Activated T-helper 1 cell treated with anti-CD3 and anti-CD28 coated beads, Interleukin-2, amount 50 U/mL, for 16 hours (primary cell): ENCODE data around the gene ZC3H12C.

ENCODE experiments used
- DNase-seq, 2 donors: peaks; one replicate each; pipeline ENCODE4 v3.0.0-alpha.2; 2020; ENCODE audit warnings: low read depth in 1 of 2, low spot score in 1 of 2

The ZC3H12C gene

DNA sequence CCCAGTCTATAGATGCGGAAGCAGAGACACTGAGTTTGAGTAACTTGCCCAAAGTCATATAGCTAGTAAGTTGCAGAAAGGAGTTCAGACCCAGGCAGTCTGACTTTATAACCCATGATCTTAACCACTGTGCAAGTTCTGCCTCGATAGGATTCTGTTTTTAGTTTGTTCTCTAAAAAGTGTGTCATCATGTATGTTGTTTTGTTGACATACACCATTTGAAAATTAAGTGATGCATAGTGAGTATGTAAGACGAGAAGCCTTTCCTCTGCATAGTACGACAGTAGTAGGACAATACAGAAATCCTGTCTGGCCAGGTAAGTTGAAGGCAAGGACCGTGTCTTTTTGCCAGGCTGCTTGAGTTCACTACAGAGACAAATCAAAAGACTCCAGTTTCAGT is 3.3 kb downstream of the ZC3H12C start:
- no peak for DNase-seq

DNA sequence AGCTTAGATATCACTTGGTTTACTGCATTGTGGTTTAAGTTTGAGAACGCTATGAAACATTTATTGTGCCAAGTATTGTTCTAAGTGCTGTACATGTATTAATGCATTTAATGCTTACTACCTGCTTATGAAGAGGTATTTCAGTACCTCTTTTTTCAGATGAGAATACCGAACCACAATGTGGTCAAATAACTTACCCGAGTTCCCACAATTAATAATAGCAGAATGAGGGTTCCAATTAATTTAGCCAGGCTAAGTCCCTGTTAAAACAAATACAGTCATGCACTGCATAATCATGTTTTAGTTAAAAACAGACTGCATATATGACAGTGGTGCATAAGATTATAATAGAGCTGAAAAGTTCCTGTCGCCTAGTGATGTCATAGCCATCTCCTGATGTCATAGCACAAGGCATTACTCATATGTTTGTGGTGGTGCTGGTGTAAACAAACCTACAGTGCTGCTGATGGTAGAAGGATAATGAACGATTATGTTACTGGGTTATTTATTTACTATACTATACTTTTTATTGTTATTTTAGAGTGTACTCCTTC is 4.3 kb downstream of the ZC3H12C start:
- no peak for DNase-seq

DNA sequence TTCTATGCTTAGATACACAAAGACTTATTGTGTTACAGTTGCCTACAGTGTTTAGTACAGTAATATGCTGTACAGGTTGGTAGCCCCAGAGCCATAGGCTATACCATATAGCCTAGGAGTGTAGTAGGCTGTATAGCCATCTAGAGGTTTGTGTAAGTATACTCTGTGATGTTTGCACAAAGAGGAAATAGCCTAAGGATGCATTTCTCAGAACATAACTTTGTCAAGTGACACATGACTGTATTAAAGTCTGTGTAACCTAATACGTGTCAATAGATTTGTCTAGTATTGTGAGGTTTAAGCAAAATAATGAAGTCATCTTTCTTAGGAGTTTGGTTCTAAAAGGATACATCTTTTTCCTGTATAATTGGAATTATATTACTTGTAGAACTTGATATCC is 5.5 kb downstream of the ZC3H12C start:
- DNase-seq: no peak

DNA sequence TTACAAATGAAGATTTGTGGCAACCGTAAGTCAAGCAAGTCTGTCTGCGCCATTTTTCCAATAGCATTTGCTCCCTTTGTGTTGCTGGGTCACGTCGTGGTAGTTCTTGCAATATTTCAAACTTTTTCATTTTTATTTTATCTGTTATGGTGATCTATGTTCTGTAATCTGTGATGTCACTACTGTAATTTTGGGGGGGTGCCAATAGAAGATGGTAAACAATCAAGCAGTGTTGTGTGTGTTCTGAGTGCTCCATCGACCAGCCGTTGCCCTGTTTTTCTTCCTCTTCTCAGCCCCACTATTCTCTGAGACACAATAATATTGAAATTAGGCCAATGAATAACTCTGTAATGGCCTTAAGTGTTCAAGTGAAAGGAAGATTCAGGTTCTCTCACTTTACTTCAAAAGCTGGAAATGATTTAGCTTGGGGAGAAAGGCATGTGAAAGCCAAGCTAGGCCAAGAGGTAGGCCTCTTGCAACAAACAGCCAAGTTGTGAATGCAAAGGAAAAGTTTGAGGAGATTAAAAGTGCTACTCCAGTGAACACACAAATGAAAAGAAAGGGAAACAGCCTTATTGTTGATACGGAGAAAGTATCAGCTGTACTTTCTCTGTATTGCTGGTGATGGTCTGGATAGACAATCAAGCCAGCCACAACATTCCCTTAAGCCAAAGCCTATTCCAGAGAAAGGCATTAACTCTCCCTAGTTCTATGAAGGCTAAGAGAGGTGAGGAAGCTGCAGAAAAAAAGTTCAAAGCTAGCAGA is 7.5 kb downstream of the ZC3H12C start:
- DNase-seq: no peak

- no peak for DNase-seq
Measured at GRCh38 chr11:110106713-110107274, 13.6 kb downstream of the ZC3H12C start.

GRCh38 chr11:110110854-110111253 is 17.7 kb downstream of the ZC3H12C start:
- DNase-seq: no peak

DNA sequence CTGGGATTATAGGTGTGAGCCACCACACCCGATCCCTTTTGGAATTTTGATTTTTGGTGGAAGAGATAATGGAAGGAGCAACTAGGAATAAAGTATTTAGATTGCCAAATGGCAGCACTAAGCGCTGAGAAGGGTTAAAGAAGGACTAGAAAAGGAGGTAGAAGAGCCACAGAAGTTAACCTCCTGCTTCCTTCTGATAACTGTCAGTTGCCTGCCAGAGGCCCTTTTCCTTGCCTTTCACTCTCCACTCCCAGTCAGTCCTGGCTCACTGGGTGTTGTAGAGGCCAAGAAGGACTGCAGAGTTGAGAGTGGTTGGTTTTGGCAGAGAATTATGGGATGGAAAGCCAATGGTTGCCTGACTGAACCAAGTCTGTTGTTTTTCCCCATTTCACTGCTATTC is 19.3 kb downstream of the ZC3H12C start:
- DNase-seq: no peak

DNA sequence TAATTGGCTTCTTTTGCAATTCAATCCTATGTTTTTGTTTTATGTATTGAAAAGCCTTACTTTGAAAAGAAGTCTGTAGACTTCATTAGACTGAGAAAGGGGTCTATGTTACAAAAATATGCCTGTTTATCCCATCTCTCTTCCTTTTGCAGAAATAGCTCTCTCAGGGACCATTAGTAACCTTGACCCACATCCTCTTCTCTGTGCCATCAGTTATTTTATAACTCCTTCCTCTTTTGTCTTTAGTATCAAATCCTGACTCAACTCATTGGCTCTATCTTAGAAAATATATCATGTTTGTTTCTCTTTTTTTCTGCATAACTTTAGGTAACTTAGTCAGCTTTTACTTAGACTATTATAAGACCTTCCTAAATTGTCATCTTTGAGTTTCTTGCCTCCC is 20.3 kb downstream of the ZC3H12C start:
- no peak for DNase-seq

GRCh38 chr11:110113973-110114372 is 20.8 kb downstream of the ZC3H12C start:
- DNase-seq: no peak

GRCh38 chr11:110119317-110119716 is 26.1 kb downstream of the ZC3H12C start:
- DNase-seq: no peak

DNA sequence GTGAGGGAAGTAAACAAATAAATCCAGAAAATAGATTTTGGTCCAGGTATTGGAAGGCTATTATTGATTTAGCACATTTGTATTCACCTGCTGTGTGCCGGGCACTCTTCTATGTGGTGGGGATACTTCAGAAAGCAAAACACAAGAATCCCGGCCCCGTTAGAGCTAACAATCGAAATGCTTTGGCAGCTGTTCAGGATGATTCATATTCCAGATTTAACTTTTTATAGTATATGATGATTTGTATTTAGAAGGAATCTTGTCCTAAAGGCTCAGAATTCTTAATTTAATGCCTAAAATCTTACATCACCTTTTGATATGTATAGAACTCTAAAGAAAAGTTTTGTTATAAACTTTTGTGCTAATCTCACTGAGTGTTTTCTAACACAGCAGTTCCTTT is 28.0 kb downstream of the ZC3H12C start:
- no peak for DNase-seq

DNA sequence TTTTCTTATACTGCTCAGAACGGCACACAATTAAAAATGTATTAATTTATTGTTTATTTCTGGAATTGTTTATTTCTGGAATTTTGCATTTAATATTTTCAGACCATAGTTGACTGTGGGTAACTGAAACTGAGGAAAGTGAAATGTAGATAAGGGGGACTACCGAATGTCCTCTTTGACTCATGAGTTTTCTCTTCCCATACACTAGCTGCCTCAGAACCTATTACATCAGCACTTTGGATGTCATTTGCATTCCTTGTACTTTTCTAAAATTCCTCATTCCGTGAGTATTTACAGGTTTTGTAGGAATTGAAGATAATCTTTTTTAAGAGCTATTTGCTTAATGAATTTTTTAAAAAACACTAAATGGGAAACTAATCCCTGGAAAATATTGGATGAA is 29.8 kb downstream of the ZC3H12C start:
- DNase-seq: no peak

- DNase-seq: no peak
Measured at GRCh38 chr11:110124605-110125004, 31.4 kb downstream of the ZC3H12C start.

GRCh38 chr11:110125632-110126031 is 32.4 kb downstream of the ZC3H12C start:
- no peak for DNase-seq

DNA sequence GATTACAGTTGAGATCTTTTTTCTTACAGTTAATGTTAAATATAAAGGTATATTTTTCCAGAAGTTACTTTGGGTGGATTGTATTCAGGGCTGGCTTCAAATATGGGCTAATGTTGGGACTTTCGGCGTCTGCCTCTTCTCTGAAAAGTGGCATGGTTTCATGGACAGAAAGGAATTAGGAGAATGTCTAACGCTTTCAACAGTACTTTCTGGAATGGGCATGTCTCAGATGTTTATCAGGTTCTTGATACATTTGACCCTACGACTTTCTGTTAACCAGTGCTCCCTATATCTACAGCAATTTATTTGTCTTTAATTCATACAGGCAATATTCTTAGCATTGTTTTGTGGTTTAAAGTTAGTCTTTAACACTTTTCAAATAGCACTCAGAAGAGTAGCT is 33.7 kb downstream of the ZC3H12C start:
- no peak for DNase-seq

DNA sequence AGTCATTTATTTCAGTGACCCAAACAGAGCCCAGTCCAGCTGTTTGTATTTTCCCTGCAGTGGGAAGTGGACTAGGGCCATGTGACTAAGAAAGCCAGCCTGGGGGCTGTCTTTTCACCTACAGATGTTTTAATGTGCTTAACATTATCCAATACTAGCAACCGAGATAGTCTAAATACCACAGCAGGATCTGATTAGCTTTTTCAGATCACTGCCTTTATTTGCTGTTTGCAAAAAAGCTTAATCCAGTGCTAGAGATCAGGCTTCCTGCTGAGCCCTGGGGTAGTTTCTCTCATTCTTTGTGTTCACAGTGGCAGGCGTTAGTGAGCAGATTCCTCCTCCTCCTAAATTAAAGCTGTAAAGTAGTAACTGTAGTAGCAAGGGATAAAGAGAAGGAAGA is 35.0 kb downstream of the ZC3H12C start:
- no peak for DNase-seq

- DNase-seq: no peak
Measured at GRCh38 chr11:110130642-110131238, 37.5 kb downstream of the ZC3H12C start.

GRCh38 chr11:110131386-110132123 is 38.4 kb downstream of the ZC3H12C start:
- no peak for DNase-seq

DNA sequence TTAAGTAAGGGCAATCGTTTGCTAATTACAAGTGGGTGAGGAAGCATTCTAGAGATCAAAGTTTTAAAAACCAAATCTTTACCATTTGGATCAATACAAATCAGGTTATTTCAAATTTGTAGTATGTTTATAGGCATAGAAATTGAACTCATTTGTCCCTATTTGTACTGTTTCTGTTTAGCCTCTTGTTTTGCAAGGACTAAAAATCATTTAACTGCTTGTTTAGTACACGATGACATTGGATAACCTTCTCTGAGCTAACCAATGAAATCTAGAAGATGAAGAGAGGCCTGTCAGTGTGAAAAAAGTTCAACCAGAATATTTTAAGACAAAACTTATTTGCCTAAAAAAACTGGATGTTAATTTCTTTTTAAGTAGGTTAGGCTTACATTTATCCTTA is 40.0 kb downstream of the ZC3H12C start:
- DNase-seq: no peak

DNA sequence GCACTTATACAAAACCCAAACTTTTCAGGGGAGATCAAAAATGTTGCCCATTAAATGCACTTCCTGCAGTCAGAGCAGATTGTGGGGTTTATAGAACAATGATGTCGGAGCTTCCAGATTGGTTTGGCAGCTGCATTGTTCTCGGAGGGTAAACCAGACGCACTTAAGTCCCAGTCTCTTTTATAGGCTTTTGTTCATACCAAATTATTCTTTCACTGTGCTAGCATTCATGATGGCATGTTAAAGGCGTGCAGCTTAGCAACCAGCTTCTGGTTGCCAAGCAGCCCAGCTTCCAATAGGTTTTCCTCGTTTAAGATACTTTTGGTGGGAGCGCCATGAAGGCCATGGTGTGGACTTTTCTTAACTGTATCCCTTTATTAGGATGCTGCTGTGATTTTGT is 40.9 kb downstream of the ZC3H12C start:
- no peak for DNase-seq

DNA sequence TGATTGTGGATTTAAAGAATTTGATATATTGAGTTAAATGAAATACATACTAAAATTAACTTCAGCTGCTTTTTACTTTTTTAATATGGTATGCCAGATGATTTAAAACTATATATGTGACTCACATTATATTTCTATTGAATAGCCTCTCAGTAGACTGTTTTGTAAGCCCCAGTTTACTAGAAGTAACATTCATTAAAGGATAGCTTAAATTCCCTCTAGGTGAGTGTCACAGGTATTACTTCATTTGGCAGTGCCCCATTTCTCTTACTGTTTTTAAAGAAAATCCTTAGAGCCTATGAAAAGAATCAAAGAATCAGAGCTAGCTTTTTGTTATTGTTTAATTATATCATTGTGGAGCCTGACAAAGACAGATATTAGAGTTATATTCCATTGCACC is 48.6 kb downstream of the ZC3H12C start:
- no peak for DNase-seq
